WTC11 (cell line): ENCODE data around the gene MAP7. TPM values are rescaled to one million over a fixed set of nuclear protein-coding genes. Genes with fewer than 3 reads are reported as not detected.
A peak's percentile ranks its signal among the peaks of the same experiment; 100 is the strongest.
"Not testable (repeated sequence)": the region's sequence is repeated elsewhere in the genome, so short reads cannot be mapped to it uniquely, and the experiment has no call there.

Experiments
- ATAC-seq: fragments of 200-7000 bp; cut with Tn5 transposase; 2 replicates; pipeline ENCODE4 v1.10.0; 2021; ENCODE audit warnings: mild to moderate bottlenecking, moderate library complexity
- CTCF ChIA-PET: fragments of 300-600 bp; sonication (Branson Sonifier 250); formaldehyde crosslinking; loops from one replicate; lab custom pipeline; 2021; ENCODE audit warnings: antibody characterized with exemption; lab: Charles Lee
- POLR2A ChIA-PET: fragments of 350-600 bp; sonication (Branson Sonifier 250); formaldehyde crosslinking; loops from one replicate; lab custom pipeline; 2021; ENCODE audit warnings: antibody characterized with exemption; lab: Charles Lee
- DNase-seq: peaks from one replicate; pipeline ENCODE4 v3.0.0; 2021; ENCODE audit warnings: low spot score
- H3K27ac Mint-ChIP-seq: 2 replicates; pipeline ENCODE4 v1.8.0; 2021; ENCODE audit warnings: mixed read lengths
- H3K27me3 Mint-ChIP-seq: 2 replicates; pipeline ENCODE4 v1.8.0; 2021; ENCODE audit warnings: low read depth, mild to moderate bottlenecking, moderate library complexity, mixed read lengths
- H3K36me3 Mint-ChIP-seq: 2 replicates; pipeline ENCODE4 v1.8.0; 2021; ENCODE audit warnings: mixed read lengths
- H3K4me1 Mint-ChIP-seq: 2 replicates; pipeline ENCODE4 v1.8.0; 2022; ENCODE audit warnings: mixed read lengths
- H3K4me3 Mint-ChIP-seq: 2 replicates; pipeline ENCODE4 v1.8.0; 2021; ENCODE audit warnings: mild to moderate bottlenecking, moderate library complexity, mixed read lengths
- H3K9me3 Mint-ChIP-seq: 2 replicates; pipeline ENCODE4 v1.8.0; 2021; ENCODE audit warnings: mixed read lengths
- ESRRA ChIP-seq: sonication (generic); formaldehyde crosslinking; IDR thresholded peaks from 2 replicates; pipeline ENCODE4 v1.8.1; 2022; ENCODE audit warnings: mild to moderate bottlenecking, missing genetic modification reagents, borderline replicate concordance
- FOXP1 ChIP-seq: sonication (generic); formaldehyde crosslinking; IDR thresholded peaks from 2 replicates; pipeline ENCODE4 v1.8.0; 2022; ENCODE audit warnings: missing genetic modification reagents, mild to moderate bottlenecking, moderate library complexity, borderline replicate concordance
- IRF2 ChIP-seq: sonication (generic); formaldehyde crosslinking; IDR thresholded peaks from 2 replicates; pipeline ENCODE4 v1.8.0; 2022; ENCODE audit warnings: low read depth, missing genetic modification reagents, borderline replicate concordance
- KAT7 ChIP-seq: sonication (generic); formaldehyde crosslinking; IDR thresholded peaks from 2 replicates; pipeline ENCODE4 v1.8.1; 2023; ENCODE audit warnings: missing genetic modification reagents, mild to moderate bottlenecking, borderline replicate concordance
- MXD4 ChIP-seq: fragments of 250-450 bp; sonication (Bioruptor Pico); IDR thresholded peaks from 2 replicates; pipeline ENCODE4 v1.8.0; 2021; ENCODE audit warnings: mild to moderate bottlenecking, moderate library complexity, borderline replicate concordance
- MYBL2 ChIP-seq: sonication (generic); formaldehyde crosslinking; IDR thresholded peaks from 2 replicates; pipeline ENCODE4 v1.8.1; 2023; ENCODE audit warnings: mild to moderate bottlenecking, moderate library complexity, missing genetic modification reagents
- NFE2L1 ChIP-seq: sonication (generic); formaldehyde crosslinking; IDR thresholded peaks from 2 replicates; pipeline ENCODE4 v1.8.1; 2023; ENCODE audit warnings: missing genetic modification reagents
- NR1H2 ChIP-seq: sonication (generic); formaldehyde crosslinking; IDR thresholded peaks from 2 replicates; pipeline ENCODE4 v1.9.0; 2021; ENCODE audit warnings: mild to moderate bottlenecking, moderate library complexity, missing genetic modification reagents
- NR3C1 ChIP-seq: sonication (generic); formaldehyde crosslinking; conservative IDR thresholded peaks from 2 replicates; pipeline ENCODE4 v1.8.1; 2023; ENCODE audit warnings: low read depth, mild to moderate bottlenecking, missing genetic modification reagents
- OVOL2 ChIP-seq: fragments of 250-450 bp; sonication (Bioruptor Pico); IDR thresholded peaks from 2 replicates; pipeline ENCODE4 v1.9.0; 2021; ENCODE audit warnings: mild to moderate bottlenecking, borderline replicate concordance
- RELA ChIP-seq: sonication (generic); formaldehyde crosslinking; IDR thresholded peaks from 2 replicates; pipeline ENCODE4 v1.8.1; 2022; ENCODE audit warnings: missing genetic modification reagents, mild to moderate bottlenecking, borderline replicate concordance
- SMAD4 ChIP-seq: sonication (generic); formaldehyde crosslinking; IDR thresholded peaks from 2 replicates; pipeline ENCODE4 v1.8.0; 2022; ENCODE audit warnings: mild to moderate bottlenecking, missing genetic modification reagents
- SP1 ChIP-seq: sonication (generic); formaldehyde crosslinking; conservative IDR thresholded peaks from 2 replicates; pipeline ENCODE4 v1.8.1; 2022; ENCODE audit warnings: missing genetic modification reagents
- TEAD1 ChIP-seq: sonication (generic); formaldehyde crosslinking; IDR thresholded peaks from 2 replicates; pipeline ENCODE4 v1.8.0; 2022; ENCODE audit warnings: mild to moderate bottlenecking, missing genetic modification reagents
- ZNF121 ChIP-seq: sonication (generic); formaldehyde crosslinking; IDR thresholded peaks from 2 replicates; pipeline ENCODE4 v1.8.0; 2023; ENCODE audit warnings: missing genetic modification reagents
- ZNF423 ChIP-seq: fragments of 250-450 bp; sonication (Bioruptor Pico); IDR thresholded peaks from 2 replicates; pipeline ENCODE4 v2.1.2; 2022; ENCODE audit warnings: mild to moderate bottlenecking, moderate library complexity
- total RNA-seq: library from RNA; stranded (reverse); gene quantifications from 3 replicates; pipeline ENCODE4 v1.2.3, GENCODE V29; 2021
- TF ChIP-seq, protein P1 (sequence below): sonication (generic); formaldehyde crosslinking; IDR thresholded peaks from 2 replicates; pipeline ENCODE4 v1.8.1; 2022; ENCODE audit warnings: low read depth, missing genetic modification reagents, borderline replicate concordance
- TF ChIP-seq, protein P2 (sequence below): sonication (generic); formaldehyde crosslinking; IDR thresholded peaks from 2 replicates; pipeline ENCODE4 v1.8.1; 2023; ENCODE audit warnings: mild to moderate bottlenecking, moderate library complexity, missing genetic modification reagents
- TF ChIP-seq, protein P3 (sequence below): sonication (generic); formaldehyde crosslinking; conservative IDR thresholded peaks from 2 replicates; pipeline ENCODE4 v1.8.1; 2022; ENCODE audit warnings: mild to moderate bottlenecking, missing genetic modification reagents
- TF ChIP-seq, protein P4 (sequence below): fragments of 250-450 bp; sonication (Bioruptor Pico); IDR thresholded peaks from 2 replicates; pipeline ENCODE4 v1.9.0; 2021; ENCODE audit warnings: mild to moderate bottlenecking
- TF ChIP-seq, protein P5 (sequence below): sonication (generic); formaldehyde crosslinking; IDR thresholded peaks from 2 replicates; pipeline ENCODE4 v1.8.1; 2023; ENCODE audit warnings: mild to moderate bottlenecking, missing genetic modification reagents

Gene MAP7
- total RNA-seq, 1 experiment from 2014 or later, result 56.6 TPM

DNA sequence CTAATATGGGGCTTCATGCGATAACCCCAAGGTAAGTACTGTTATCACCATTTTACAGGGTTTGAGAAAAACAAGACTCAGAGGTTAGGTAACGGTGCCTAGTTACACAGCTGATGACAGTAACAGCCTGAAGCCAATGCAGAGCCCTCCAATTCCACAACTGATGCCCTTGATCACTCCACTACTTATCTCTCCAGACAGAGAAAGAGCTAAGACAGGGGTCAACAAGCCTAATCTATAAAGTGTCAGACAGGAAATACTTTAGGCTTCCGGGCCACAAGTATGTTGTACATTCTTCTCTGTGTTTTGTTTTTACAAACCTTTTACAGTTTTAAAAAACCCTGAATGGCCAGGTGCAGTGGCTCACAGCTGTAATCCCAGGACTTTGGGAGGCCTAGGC lies 50.9 kb downstream of the MAP7 start:
- Mint-ChIP-seq H3K36me3 (no peaks in the 10 kb centered on the region), H3K27me3 (no peaks in the 10 kb centered on the region), H3K27ac (peak overlapping the region; percentile 64), H3K9me3 (no peaks in the 10 kb centered on the region), H3K4me3 (no peak overlapping the region)
- DNase-seq (no peak), ATAC-seq (no peak)
- ChIA-PET CTCF (interaction anchor here (2.1 kb wide), 1 partner anchor 51 kb away, joined by 5 read pairs; the partner anchor contains the start of gene MAP7), POLR2A (no interaction called here)
- no peak for TF ChIP-seq SMAD4
- TF ChIP-seq, protein P1, sequence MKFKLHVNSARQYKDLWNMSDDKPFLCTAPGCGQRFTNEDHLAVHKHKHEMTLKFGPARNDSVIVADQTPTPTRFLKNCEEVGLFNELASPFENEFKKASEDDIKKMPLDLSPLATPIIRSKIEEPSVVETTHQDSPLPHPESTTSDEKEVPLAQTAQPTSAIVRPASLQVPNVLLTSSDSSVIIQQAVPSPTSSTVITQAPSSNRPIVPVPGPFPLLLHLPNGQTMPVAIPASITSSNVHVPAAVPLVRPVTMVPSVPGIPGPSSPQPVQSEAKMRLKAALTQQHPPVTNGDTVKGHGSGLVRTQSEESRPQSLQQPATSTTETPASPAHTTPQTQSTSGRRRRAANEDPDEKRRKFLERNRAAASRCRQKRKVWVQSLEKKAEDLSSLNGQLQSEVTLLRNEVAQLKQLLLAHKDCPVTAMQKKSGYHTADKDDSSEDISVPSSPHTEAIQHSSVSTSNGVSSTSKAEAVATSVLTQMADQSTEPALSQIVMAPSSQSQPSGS (CRISPR knock-in tag), result no peak
- no peak for TF ChIP-seq IRF2 (CRISPR knock-in tag)
- TF ChIP-seq, protein P2, sequence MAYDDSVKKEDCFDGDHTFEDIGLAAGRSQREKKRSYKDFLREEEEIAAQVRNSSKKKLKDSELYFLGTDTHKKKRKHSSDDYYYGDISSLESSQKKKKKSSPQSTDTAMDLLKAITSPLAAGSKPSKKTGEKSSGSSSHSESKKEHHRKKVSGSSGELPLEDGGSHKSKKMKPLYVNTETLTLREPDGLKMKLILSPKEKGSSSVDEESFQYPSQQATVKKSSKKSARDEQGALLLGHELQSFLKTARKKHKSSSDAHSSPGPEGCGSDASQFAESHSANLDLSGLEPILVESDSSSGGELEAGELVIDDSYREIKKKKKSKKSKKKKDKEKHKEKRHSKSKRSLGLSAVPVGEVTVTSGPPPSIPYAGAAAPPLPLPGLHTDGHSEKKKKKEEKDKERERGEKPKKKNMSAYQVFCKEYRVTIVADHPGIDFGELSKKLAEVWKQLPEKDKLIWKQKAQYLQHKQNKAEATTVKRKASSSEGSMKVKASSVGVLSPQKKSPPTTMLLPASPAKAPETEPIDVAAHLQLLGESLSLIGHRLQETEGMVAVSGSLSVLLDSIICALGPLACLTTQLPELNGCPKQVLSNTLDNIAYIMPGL (CRISPR knock-in tag), result no peak
- TF ChIP-seq MXD4, result no peak
- TF ChIP-seq SP1 (CRISPR knock-in tag), result no peak
- TF ChIP-seq, all 79 proteins: peak for 0
- H3K4me1 Mint-ChIP-seq, result peaks cover 87% of the 10 kb centered on the region

DNA sequence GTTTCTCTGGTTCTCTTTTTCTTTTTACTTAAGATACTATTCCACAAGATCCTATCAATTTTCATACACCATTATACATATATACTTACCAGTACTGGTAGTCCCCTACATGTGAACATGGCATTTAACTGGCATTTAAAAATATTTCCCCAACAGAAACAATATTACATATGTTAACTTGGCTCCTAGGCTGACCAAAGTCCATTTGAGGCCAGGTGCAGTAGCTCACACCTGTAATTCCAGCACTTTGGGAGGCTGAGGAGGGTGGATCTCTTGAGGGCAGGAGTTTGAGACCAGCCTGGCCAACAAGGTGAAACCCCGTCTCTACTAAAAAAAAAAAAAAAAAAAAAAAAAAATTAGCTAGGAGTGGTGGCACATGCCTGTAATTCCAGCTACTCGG lies 53.8 kb downstream of the MAP7 start:
- ATAC-seq, H3K36me3 Mint-ChIP-seq, H3K4me3 Mint-ChIP-seq, POLR2A ChIA-PET, H3K9me3 Mint-ChIP-seq, DNase-seq, H3K27me3 Mint-ChIP-seq: not testable (repeated sequence)
- H3K27ac Mint-ChIP-seq, result peak overlapping the region; percentile 3; the same call in 1 of the 2 replicates
- CTCF ChIA-PET, result interaction anchor here (0.6 to 1.2 kb wide), 6 partner anchors 30 to 1590 kb away, joined by 3 to 5 read pairs (median 4); no protein-coding TSS in a partner anchor
- peaks cover 82% of the 10 kb centered on the region for H3K4me1 Mint-ChIP-seq

DNA sequence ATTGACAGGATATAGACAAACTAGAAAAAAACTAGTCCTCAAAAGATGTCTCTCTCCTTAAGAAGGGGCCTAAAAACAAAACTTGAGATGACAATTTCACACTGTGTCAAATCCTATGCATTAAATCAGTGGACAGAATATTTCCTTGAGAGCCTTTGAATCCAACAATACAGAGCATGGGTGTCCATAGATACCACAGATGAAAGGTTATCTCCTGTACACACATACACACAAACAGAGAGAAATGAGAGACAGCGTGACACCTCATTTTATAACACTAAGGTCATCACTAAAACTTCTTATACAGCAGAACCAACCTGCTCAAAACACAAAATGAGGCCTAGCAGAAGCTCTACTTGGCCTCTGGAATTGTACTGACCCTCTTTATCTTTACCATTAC lies 55.5 kb downstream of the MAP7 start:
- Mint-ChIP-seq H3K9me3 (no peaks in the 10 kb centered on the region), H3K4me3 (no peak overlapping the region), H3K27me3 (no peaks in the 10 kb centered on the region), H3K4me1 (peaks cover 73% of the 10 kb centered on the region), H3K36me3 (no peaks in the 10 kb centered on the region), H3K27ac (peak overlapping the region; percentile 85; the same call in 1 of the 2 replicates)
- ATAC-seq (no peak), DNase-seq (no peak)
- no peak for TF ChIP-seq NR1H2
- no peak for TF ChIP-seq ZNF423 (CRISPR knock-in tag)
- TF ChIP-seq, protein P3, sequence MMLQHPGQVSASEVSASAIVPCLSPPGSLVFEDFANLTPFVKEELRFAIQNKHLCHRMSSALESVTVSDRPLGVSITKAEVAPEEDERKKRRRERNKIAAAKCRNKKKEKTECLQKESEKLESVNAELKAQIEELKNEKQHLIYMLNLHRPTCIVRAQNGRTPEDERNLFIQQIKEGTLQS, result no peak
- no peak for TF ChIP-seq TEAD1
- no peak for TF ChIP-seq NR3C1 (CRISPR knock-in tag)
- no peak for TF ChIP-seq NFE2L1 (CRISPR knock-in tag)
- no peak for TF ChIP-seq MYBL2 (CRISPR knock-in tag)
- TF ChIP-seq, protein P4, sequence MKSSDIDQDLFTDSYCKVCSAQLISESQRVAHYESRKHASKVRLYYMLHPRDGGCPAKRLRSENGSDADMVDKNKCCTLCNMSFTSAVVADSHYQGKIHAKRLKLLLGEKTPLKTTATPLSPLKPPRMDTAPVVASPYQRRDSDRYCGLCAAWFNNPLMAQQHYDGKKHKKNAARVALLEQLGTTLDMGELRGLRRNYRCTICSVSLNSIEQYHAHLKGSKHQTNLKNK (CRISPR knock-in tag), result no peak
- TF ChIP-seq ZNF121, result no peak
- TF ChIP-seq, protein P5, sequence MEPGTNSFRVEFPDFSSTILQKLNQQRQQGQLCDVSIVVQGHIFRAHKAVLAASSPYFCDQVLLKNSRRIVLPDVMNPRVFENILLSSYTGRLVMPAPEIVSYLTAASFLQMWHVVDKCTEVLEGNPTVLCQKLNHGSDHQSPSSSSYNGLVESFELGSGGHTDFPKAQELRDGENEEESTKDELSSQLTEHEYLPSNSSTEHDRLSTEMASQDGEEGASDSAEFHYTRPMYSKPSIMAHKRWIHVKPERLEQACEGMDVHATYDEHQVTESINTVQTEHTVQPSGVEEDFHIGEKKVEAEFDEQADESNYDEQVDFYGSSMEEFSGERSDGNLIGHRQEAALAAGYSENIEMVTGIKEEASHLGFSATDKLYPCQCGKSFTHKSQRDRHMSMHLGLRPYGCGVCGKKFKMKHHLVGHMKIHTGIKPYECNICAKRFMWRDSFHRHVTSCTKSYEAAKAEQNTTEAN (CRISPR knock-in tag), result no peak
- TF ChIP-seq FOXP1, result no peak
- no peak for TF ChIP-seq OVOL2
- TF ChIP-seq KAT7 (CRISPR knock-in tag), result no peak
- TF ChIP-seq ESRRA (CRISPR knock-in tag), result no peak
- TF ChIP-seq, protein P1 (CRISPR knock-in tag), result no peak
- no peak for TF ChIP-seq RELA (CRISPR knock-in tag)
- ChIA-PET CTCF (no interaction called here), POLR2A (no interaction called here)
